ENCODE data around the gene YEATS4.

The YEATS4 gene

GRCh38 chr12:69440016-69440415 lies 80.5 kb downstream of the YEATS4 start:
- no peak for DNase-seq

All from stimulated activated CD4-positive, alpha-beta T cell treated with anti-CD3 and anti-CD28 coated beads, Interleukin-2, amount 100 ng/mL, for 48 hours (primary cell).